HG02840 (cell line): ENCODE results near the gene FFAR1.

Experiments
- ATAC-seq: cut with Tn5 transposase; IDR thresholded peaks from one replicate; pipeline ENCODE4 v1.9.1; 2021; ENCODE audit warnings: mild to moderate bottlenecking, moderate library complexity, moderate number of reproducible peaks; ENCODE audit not compliant: unreplicated experiment, low FRiP score

FFAR1 gene

GRCh38 chr19:35381926-35382325 lies 34.2 kb downstream of the FFAR1 start:
- ATAC-seq = no peak

- no peak for ATAC-seq
Observed at GRCh38 chr19:35383536-35383935, 35.8 kb downstream of the FFAR1 start.

GRCh38 chr19:35388277-35389054 lies 40.8 kb downstream of the FFAR1 start:
- no peak for ATAC-seq

- ATAC-seq = no peak
Observed at GRCh38 chr19:35389192-35389861, 41.6 kb downstream of the FFAR1 start.

GRCh38 chr19:35392742-35393715 lies 45.3 kb downstream of the FFAR1 start:
- no peak for ATAC-seq

- no peak for ATAC-seq
Observed at GRCh38 chr19:35395382-35396199, 47.9 kb downstream of the FFAR1 start.

GRCh38 chr19:35396240-35396885 lies 48.7 kb downstream of the FFAR1 start:
- ATAC-seq = no peak

GRCh38 chr19:35397064-35397463 lies 49.4 kb downstream of the FFAR1 start:
- no peak for ATAC-seq
